Progenitor cell of endocrine pancreas (in vitro differentiated cells): ENCODE results near the gene MYBPC1. TPM values are rescaled to one million over a fixed set of nuclear protein-coding genes. Genes with fewer than 3 reads are reported as not detected.
A peak's percentile ranks its signal among the peaks of the same experiment; 100 is the strongest.

Experiments used
- DNase-seq: peaks from one replicate; pipeline ENCODE4 v3.0.0; 2021; ENCODE audit warnings: low spot score; ENCODE audit not compliant: unreplicated experiment
- H3K27ac Mint-ChIP-seq: 2 replicates; pipeline ENCODE4 v1.8.0; 2021; ENCODE audit warnings: mild to moderate bottlenecking, moderate library complexity, mixed read lengths
- H3K27me3 Mint-ChIP-seq: 2 replicates; pipeline ENCODE4 v1.8.0; 2021; ENCODE audit warnings: mixed read lengths
- H3K36me3 Mint-ChIP-seq: 2 replicates; pipeline ENCODE4 v1.8.0; 2022; ENCODE audit warnings: mixed read lengths; ENCODE audit not compliant: insufficient read depth
- H3K4me1 Mint-ChIP-seq: 2 replicates; pipeline ENCODE4 v1.8.0; 2021; ENCODE audit warnings: low read depth, mixed read lengths
- H3K4me3 Mint-ChIP-seq: 2 replicates; pipeline ENCODE4 v1.8.0; 2021; ENCODE audit warnings: low read depth, mild to moderate bottlenecking, moderate library complexity, mixed read lengths
- H3K9me3 Mint-ChIP-seq: 2 replicates; pipeline ENCODE4 v1.8.0; 2021; ENCODE audit warnings: low read depth, mixed read lengths
- CTCF ChIP-seq: fragments of 200-600 bp; sonication (generic); IDR thresholded peaks from one replicate; pipeline ENCODE4 v1.5.0; 2021; ENCODE audit warnings: antibody characterized with exemption, mild to moderate bottlenecking; ENCODE audit not compliant: unreplicated experiment
- total RNA-seq: library from RNA; stranded (reverse); gene quantifications from 2 replicates; pipeline ENCODE4 v1.2.1, GENCODE V29; 2021

The MYBPC1 gene
- total RNA-seq, 1 donor from 2014 or later: not detected

- peak overlapping the region; percentile 88 for H3K27ac Mint-ChIP-seq
Observed at GRCh38 chr12:101607894-101608293, 13.1 kb downstream of the MYBPC1 start.

GRCh38 chr12:101608301-101609133 is 13.7 kb downstream of the MYBPC1 start:
- Mint-ChIP-seq H3K4me3 (peak overlapping the region; percentile 14), H3K9me3 (no peaks in the 10 kb centered on the region), H3K27ac (peak overlapping the region; percentile 88), H3K4me1 (peaks cover 30% of the 10 kb centered on the region), H3K27me3 (no peaks in the 10 kb centered on the region), H3K36me3 (no peaks in the 10 kb centered on the region)
- no peak for TF ChIP-seq CTCF
- DNase-seq: peak; percentile 10

More at GRCh38 chr12:101607894-101608293, 13.1 kb downstream of the MYBPC1 start:
- no peak for DNase-seq
- no peaks in the 10 kb centered on the region for H3K36me3 Mint-ChIP-seq
- H3K27me3 Mint-ChIP-seq: no peaks in the 10 kb centered on the region
- H3K9me3 Mint-ChIP-seq: no peaks in the 10 kb centered on the region
- H3K4me3 Mint-ChIP-seq: peak overlapping the region; percentile 41
- peaks cover 30% of the 10 kb centered on the region for H3K4me1 Mint-ChIP-seq
- TF ChIP-seq CTCF: no peak

GRCh38 chr12:101609198-101609597 is 14.4 kb downstream of the MYBPC1 start:
- Mint-ChIP-seq H3K27me3 (no peaks in the 10 kb centered on the region), H3K9me3 (no peaks in the 10 kb centered on the region), H3K36me3 (no peaks in the 10 kb centered on the region), H3K27ac (no peak overlapping the region), H3K4me1 (peaks cover 27% of the 10 kb centered on the region), H3K4me3 (no peak overlapping the region)
- no peak for DNase-seq
- no peak for TF ChIP-seq CTCF

- Mint-ChIP-seq H3K36me3 (no peaks in the 10 kb centered on the region), H3K27ac (no peak overlapping the region), H3K4me1 (peaks cover 25% of the 10 kb centered on the region), H3K27me3 (no peaks in the 10 kb centered on the region), H3K4me3 (no peak overlapping the region), H3K9me3 (no peaks in the 10 kb centered on the region)
- no peak for DNase-seq
- TF ChIP-seq CTCF: no peak
Observed at GRCh38 chr12:101612160-101612916, 17.6 kb downstream of the MYBPC1 start.

- Mint-ChIP-seq H3K27me3 (peaks cover 2% of the 10 kb centered on the region), H3K36me3 (no peaks in the 10 kb centered on the region), H3K4me1 (peaks cover 6% of the 10 kb centered on the region), H3K9me3 (no peaks in the 10 kb centered on the region), H3K4me3 (no peak overlapping the region), H3K27ac (no peak overlapping the region)
- TF ChIP-seq CTCF: no peak
- no peak for DNase-seq
Observed at GRCh38 chr12:101616027-101616494, 21.3 kb downstream of the MYBPC1 start.
